ENCODE measurements around the gene MS4A8. TPM values are rescaled to one million over a fixed set of nuclear protein-coding genes. Genes with fewer than 3 reads are reported as not detected.
A peak's percentile ranks its signal among the peaks of the same experiment; 100 is the strongest.

The MS4A8 gene
- total and polyA plus RNA-seq, 9 donors: 2.3 to 10.5 (median 6.7) TPM

DNA sequence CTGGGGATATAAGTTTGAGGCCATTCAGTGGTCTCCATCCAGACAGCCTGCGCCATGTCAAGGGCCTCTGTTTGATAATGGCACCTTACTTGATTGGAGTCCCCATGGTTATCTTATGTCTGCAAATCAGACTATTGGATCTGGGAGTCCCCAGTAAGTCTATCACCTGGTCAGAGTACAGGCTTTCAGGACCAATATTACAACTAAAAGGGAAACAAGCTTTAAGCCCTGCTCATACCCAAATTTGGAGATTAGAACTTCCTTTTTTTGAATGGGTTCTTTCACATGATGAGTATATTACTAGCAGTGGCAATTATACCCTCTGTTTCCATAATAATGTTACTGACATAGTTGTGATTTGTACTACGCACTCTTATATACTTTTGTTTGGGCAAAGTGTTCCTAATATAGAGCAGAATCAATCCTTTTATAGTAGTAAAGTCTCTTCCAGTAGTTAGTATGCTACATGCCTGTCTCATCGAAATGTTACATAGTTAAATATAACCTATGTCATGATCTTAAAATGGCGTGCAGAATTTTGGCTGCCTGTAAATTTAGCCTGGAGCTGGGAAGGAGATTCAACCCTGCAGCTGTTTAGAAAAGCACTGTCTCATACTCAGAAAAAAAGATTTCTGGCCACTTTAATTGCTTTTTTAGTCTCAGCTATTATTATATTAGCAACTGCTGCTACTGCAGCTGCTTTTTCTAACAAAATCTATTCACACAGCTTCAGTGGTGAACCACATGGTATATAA, 62.2 kb downstream of the MS4A8 start:
- Histone ChIP-seq H3K27me3 (ENCODE audit: control insufficient read depth, insufficient read depth, low read length) (peaks cover 2% of the 10 kb centered on the region), H3K4me1 (ENCODE audit: control insufficient read depth, insufficient read depth, low read length) (peaks cover 2% of the 10 kb centered on the region), H3K27ac (ENCODE audit: low read length) (peak overlapping the region; percentile 43), H3K9me3 (replicated peaks; ENCODE audit: control insufficient read depth, low read depth, low read length) (no peaks in the 10 kb centered on the region), H3K36me3 (ENCODE audit: control insufficient read depth, insufficient read depth, low read length) (no peaks in the 10 kb centered on the region), H3K4me3 (ENCODE audit: low read length) (no peak overlapping the region)
- peak; percentile 83 for DNase-seq
- WGBS (ENCODE audit: insufficient coverage): 100% methylated on average over 1 of the region's 4 CpGs

DNA sequence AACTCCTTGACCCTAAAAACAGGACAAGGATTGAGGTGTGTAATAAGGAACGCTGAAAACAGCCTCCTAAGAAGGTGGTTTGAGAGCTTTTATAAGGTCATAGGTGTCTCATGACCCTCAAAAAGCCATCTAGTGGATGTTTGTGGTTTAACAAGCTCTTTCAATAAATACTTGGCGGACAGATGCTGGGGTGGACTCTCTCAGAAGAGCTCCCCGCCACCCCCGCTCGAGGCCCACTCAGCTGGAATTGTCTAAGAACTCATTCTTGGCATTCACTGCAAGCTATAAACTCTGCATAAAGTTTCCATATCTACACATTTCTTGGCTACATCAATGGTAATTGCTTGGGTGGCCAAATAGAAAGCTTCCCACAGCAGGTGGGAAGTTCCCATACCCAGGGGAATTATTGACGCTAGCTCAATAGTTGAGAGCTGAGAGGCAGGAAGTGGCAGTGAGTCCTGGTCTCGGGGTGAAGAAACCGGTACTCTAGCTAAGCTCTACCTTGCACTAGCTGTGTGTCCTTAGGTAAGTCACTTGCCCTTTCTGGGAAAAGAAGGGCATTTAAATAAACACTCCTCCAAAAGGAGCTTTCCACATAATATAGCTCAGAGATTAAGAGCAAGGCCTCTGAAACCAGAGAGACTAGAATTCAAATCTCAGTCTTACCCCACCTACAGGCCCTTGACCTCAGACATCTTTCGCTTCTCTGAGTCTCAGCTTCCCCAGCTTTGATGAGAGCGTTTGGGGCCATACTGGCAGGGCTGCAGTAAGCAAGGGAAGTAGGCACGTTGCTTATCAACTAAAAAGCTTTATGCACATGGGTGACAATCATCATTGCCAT, 63.7 kb downstream of the MS4A8 start:
- Histone ChIP-seq H3K27ac (ENCODE audit: low read length) (no peak overlapping the region), H3K4me1 (ENCODE audit: control insufficient read depth, insufficient read depth, low read length) (peaks cover 4% of the 10 kb centered on the region), H3K4me3 (ENCODE audit: low read length) (no peak overlapping the region), H3K36me3 (ENCODE audit: control insufficient read depth, insufficient read depth, low read length) (no peaks in the 10 kb centered on the region), H3K9me3 (replicated peaks; ENCODE audit: control insufficient read depth, low read depth, low read length) (no peaks in the 10 kb centered on the region), H3K27me3 (ENCODE audit: control insufficient read depth, insufficient read depth, low read length) (peaks cover 2% of the 10 kb centered on the region)
- peak; percentile 89 for DNase-seq
- WGBS (ENCODE audit: insufficient coverage): 37% methylated on average over 3 of the region's 11 CpGs

DNA sequence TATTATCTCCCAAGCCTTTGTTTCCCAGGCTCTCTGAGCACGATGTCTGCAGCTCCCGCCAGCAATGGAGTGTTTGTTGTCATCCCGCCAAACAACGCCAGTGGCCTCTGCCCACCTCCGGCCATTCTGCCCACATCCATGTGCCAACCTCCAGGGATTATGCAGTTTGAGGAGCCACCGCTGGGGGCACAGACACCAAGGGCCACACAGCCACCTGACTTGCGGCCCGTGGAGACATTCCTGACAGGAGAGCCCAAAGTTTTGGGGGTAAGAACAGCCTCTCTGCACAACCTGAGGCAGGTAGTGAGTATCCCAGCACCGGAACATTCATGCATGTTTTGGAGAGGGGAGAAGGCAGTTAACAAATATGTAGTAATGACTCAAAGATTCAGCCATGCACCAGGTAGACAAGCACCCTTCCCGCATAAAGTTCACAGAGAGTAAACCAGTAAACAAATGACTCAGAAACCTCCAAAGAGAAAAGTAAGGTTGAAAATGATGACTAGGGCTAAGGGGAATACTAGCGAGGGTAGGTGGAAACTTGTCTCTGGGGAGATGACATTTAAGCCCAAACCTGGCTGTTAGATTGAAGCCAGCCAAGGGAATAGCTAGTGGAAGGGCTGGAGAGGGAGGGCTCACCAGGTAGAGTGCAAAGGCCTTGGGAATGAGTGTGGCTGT, 64.4 kb downstream of the MS4A8 start:
- Histone ChIP-seq H3K27me3 (ENCODE audit: control insufficient read depth, insufficient read depth, low read length) (peaks cover 2% of the 10 kb centered on the region), H3K27ac (ENCODE audit: low read length) (no peak overlapping the region), H3K9me3 (replicated peaks; ENCODE audit: control insufficient read depth, low read depth, low read length) (no peaks in the 10 kb centered on the region), H3K4me1 (ENCODE audit: control insufficient read depth, insufficient read depth, low read length) (peaks cover 4% of the 10 kb centered on the region), H3K36me3 (ENCODE audit: control insufficient read depth, insufficient read depth, low read length) (no peaks in the 10 kb centered on the region), H3K4me3 (ENCODE audit: low read length) (no peak overlapping the region)
- WGBS (ENCODE audit: insufficient coverage): 89% methylated on average over 8 of the region's 11 CpGs
- no peak for DNase-seq

DNA sequence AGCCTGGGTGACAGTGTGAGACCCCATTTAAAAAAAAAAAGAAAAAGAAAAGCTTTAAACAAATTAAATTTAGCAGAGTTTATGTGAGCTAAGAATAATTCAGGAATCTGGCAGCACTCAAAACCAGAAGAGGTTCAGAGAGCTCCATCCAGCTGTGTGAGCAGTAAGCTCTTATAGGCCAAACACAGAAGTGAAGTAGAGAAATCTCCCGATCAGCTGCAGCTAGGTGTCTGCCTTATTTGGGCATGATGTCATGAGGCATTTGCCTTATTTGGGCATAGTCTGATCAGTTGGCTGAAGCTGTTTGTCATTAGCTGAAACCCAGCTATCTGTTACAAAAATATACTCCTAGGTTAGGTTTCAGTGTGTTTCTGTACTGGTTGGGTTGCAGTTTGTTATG, 65.5 kb downstream of the MS4A8 start:
- H3K4me3 ChIP-seq (ENCODE audit: low read length): no peak overlapping the region
- H3K27ac ChIP-seq (ENCODE audit: low read length): no peak overlapping the region
- peaks cover 2% of the 10 kb centered on the region for H3K27me3 ChIP-seq (ENCODE audit: control insufficient read depth, insufficient read depth, low read length)
- no peak for DNase-seq
- peaks cover 4% of the 10 kb centered on the region for H3K4me1 ChIP-seq (ENCODE audit: control insufficient read depth, insufficient read depth, low read length)
- WGBS (ENCODE audit: insufficient coverage): no CpG with 5 or more reads among the region's 1 CpG
- H3K9me3 ChIP-seq (replicated peaks; ENCODE audit: control insufficient read depth, low read depth, low read length): no peaks in the 10 kb centered on the region
- no peaks in the 10 kb centered on the region for H3K36me3 ChIP-seq (ENCODE audit: control insufficient read depth, insufficient read depth, low read length)

DNA sequence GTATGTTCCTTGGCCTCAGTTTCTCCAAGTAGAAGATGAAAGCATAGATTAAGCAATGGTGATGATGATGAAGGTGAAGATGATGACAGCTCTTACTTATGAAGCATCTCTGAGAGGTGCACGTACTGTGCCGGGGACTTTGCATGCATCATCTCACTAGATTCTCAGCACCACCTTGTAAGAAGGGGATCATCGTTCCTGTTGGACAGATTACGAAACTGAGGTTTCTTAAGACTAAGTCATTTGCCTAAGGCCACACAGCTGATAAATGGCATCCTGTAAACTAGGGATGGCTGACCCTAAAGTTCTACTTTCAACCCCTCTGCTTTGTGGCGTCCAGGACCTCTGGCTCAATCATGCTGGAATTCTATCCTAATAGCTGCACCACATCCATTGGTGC, 65.9 kb downstream of the MS4A8 start:
- H3K36me3 ChIP-seq (ENCODE audit: control insufficient read depth, insufficient read depth, low read length): no peaks in the 10 kb centered on the region
- H3K9me3 ChIP-seq (replicated peaks; ENCODE audit: control insufficient read depth, low read depth, low read length): no peaks in the 10 kb centered on the region
- no peak for DNase-seq
- peaks cover 2% of the 10 kb centered on the region for H3K27me3 ChIP-seq (ENCODE audit: control insufficient read depth, insufficient read depth, low read length)
- WGBS (ENCODE audit: insufficient coverage): 77% methylated on average over 4 of the region's 5 CpGs
- H3K4me3 ChIP-seq (ENCODE audit: low read length): no peak overlapping the region
- H3K4me1 ChIP-seq (ENCODE audit: control insufficient read depth, insufficient read depth, low read length): peaks cover 4% of the 10 kb centered on the region
- H3K27ac ChIP-seq (ENCODE audit: low read length): no peak overlapping the region

Other genes starting within 250 kb of the MS4A8 start
- 0.22 TPM for gene MS4A1, start 243.8 kb upstream of the MS4A8 start, total RNA-seq
- gene MS4A1, start 243.8 kb upstream of the MS4A8 start, polyA plus RNA-seq (ENCODE audit: insufficient read depth in 1 of 8, insufficient read length in 8 of 8, low replicate concordance in 1 of 8): 1 to 10 TPM in 1 of 8 donors, under 1 TPM in 7; 0.10 to 1.6 (median 0.29) TPM
- not detected for gene MS4A12, start 206.8 kb upstream of the MS4A8 start, total RNA-seq
- not detected for gene MS4A12, start 206.8 kb upstream of the MS4A8 start, polyA plus RNA-seq (ENCODE audit: insufficient read depth in 1 of 8, insufficient read length in 8 of 8, low replicate concordance in 1 of 8)
- not detected for gene MS4A13, start 184.2 kb upstream of the MS4A8 start, total RNA-seq
- gene MS4A13, start 184.2 kb upstream of the MS4A8 start, polyA plus RNA-seq (ENCODE audit: insufficient read depth in 1 of 8, insufficient read length in 8 of 8, low replicate concordance in 1 of 8): not detected
- gene MS4A18, start 25.1 kb downstream of the MS4A8 start, total RNA-seq: not detected
- gene MS4A18, start 25.1 kb downstream of the MS4A8 start, polyA plus RNA-seq (ENCODE audit: insufficient read depth in 1 of 8, insufficient read length in 8 of 8, low replicate concordance in 1 of 8): not detected
- not detected for gene MS4A15, start 57.3 kb downstream of the MS4A8 start, total RNA-seq
- under 1 TPM in 1 of 8 donors, not detected in 7; 0.23 TPM for gene MS4A15, start 57.3 kb downstream of the MS4A8 start, polyA plus RNA-seq (ENCODE audit: insufficient read depth in 1 of 8, insufficient read length in 8 of 8, low replicate concordance in 1 of 8)
- not detected for gene MS4A10, start 85.7 kb downstream of the MS4A8 start, total RNA-seq
- under 1 TPM in 2 of 8 donors, not detected in 6; 0.09 to 0.11 TPM for gene MS4A10, start 85.7 kb downstream of the MS4A8 start, polyA plus RNA-seq (ENCODE audit: insufficient read depth in 1 of 8, insufficient read length in 8 of 8, low replicate concordance in 1 of 8)
- gene CCDC86, start 142.5 kb downstream of the MS4A8 start, total RNA-seq: 7.4 TPM
- 10 to 100 TPM; 18.1 to 22.7 (median 20.1) TPM for gene CCDC86, start 142.5 kb downstream of the MS4A8 start, polyA plus RNA-seq (ENCODE audit: insufficient read depth in 1 of 8, insufficient read length in 8 of 8, low replicate concordance in 1 of 8)
- 0.62 TPM for gene PTGDR2, start 156.3 kb downstream of the MS4A8 start, total RNA-seq
- gene PTGDR2, start 156.3 kb downstream of the MS4A8 start, polyA plus RNA-seq (ENCODE audit: insufficient read depth in 1 of 8, insufficient read length in 8 of 8, low replicate concordance in 1 of 8): 1 to 10 TPM in 1 of 8 donors, under 1 TPM in 7; 0.48 to 1.0 (median 0.76) TPM
- gene ZP1, start 167.9 kb downstream of the MS4A8 start, total RNA-seq: not detected
- under 1 TPM in 2 of 8 donors, not detected in 6; 0.07 to 0.13 TPM for gene ZP1, start 167.9 kb downstream of the MS4A8 start, polyA plus RNA-seq (ENCODE audit: insufficient read depth in 1 of 8, insufficient read length in 8 of 8, low replicate concordance in 1 of 8)
- 32.6 TPM for gene PRPF19, start 207.0 kb downstream of the MS4A8 start, total RNA-seq
- gene PRPF19, start 207.0 kb downstream of the MS4A8 start, polyA plus RNA-seq (ENCODE audit: insufficient read depth in 1 of 8, insufficient read length in 8 of 8, low replicate concordance in 1 of 8): 10 to 100 TPM; 61.8 to 94.5 (median 73.8) TPM
- gene TMEM109, start 214.5 kb downstream of the MS4A8 start, total RNA-seq: 33.3 TPM
- 100 to 1,000 TPM in 5 of 8 donors, 10 to 100 TPM in 3; 92.3 to 118 (median 110) TPM for gene TMEM109, start 214.5 kb downstream of the MS4A8 start, polyA plus RNA-seq (ENCODE audit: insufficient read depth in 1 of 8, insufficient read length in 8 of 8, low replicate concordance in 1 of 8)
- gene TMEM132A, start 224.8 kb downstream of the MS4A8 start, total RNA-seq: 36.8 TPM
- 10 to 100 TPM; 28.9 to 59.2 (median 44.0) TPM for gene TMEM132A, start 224.8 kb downstream of the MS4A8 start, polyA plus RNA-seq (ENCODE audit: insufficient read depth in 1 of 8, insufficient read length in 8 of 8, low replicate concordance in 1 of 8)